Measurements from ENCODE around the gene SAMD9. TPM values are rescaled to one million over a fixed set of nuclear protein-coding genes. Genes with fewer than 3 reads are reported as not detected.

Gene SAMD9
- 21.2 TPM for total RNA-seq
- long read RNA-seq, full-length matches to known transcripts, result 10 of 12 reads
- long read RNA-seq, partial matches to known transcripts, result 0 of 12 reads
- long read RNA-seq, other reads (novel, unspliced or antisense), result 2 of 12 reads

DNA sequence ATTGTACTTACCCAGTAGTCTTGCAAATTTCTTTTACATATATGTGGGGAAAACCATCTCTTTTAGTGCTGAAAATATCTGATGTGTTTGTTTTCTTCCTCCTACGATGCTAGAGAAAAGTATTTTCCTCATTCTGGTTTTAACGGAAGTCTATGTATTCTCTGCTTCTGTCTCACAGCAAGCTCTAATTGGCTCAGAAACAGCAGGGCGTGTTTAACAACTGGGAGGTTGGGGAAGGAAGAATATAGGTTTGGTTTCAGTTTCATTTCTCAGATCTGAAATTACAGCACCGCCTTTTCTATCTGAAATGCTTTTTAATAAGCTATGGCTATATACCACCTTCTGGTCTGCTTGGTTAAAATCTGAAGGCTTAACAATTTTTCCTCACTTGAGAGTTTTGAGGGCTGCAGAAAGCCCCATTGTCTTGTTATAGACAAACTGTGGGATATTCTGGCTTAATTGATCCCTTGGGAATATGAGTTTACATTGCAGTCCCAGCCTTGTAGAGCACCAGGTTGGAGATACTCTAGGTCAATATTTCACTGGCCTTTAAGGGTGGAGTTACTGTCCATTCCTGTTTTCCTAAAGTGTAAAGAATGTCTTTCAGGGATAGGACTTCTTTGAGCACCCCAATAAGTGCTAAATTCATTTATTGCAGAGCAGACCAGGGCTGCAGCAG is at the start of gene SAMD9:
Gene SAMD9 (minus strand): TSS at position 128 of the 679 bp plus-strand sequence. CDS start 11,882 bp downstream, outside the sequence.
- Histone ChIP-seq H3K36me3 (no peaks in the 10 kb centered on the region), H3K4me3 (peak within 1 kb of the TSS; percentile 60), H3K27me3 (no peaks in the 10 kb centered on the region), H3K4me1 (peaks cover 17% of the 10 kb centered on the region), H3K9me3 (no peaks in the 10 kb centered on the region), H3K27ac (peak within 1 kb of the TSS; percentile 79)
- ATAC-seq, result peak; percentile 98
- intact Hi-C loops (cut with DNase I), result no loop called here
- TF ChIP-seq, protein P1, sequence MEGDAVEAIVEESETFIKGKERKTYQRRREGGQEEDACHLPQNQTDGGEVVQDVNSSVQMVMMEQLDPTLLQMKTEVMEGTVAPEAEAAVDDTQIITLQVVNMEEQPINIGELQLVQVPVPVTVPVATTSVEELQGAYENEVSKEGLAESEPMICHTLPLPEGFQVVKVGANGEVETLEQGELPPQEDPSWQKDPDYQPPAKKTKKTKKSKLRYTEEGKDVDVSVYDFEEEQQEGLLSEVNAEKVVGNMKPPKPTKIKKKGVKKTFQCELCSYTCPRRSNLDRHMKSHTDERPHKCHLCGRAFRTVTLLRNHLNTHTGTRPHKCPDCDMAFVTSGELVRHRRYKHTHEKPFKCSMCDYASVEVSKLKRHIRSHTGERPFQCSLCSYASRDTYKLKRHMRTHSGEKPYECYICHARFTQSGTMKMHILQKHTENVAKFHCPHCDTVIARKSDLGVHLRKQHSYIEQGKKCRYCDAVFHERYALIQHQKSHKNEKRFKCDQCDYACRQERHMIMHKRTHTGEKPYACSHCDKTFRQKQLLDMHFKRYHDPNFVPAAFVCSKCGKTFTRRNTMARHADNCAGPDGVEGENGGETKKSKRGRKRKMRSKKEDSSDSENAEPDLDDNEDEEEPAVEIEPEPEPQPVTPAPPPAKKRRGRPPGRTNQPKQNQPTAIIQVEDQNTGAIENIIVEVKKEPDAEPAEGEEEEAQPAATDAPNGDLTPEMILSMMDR (IDR thresholded peaks at IDR 0.05), result no peak
- DNase-seq, result no peak

DNA sequence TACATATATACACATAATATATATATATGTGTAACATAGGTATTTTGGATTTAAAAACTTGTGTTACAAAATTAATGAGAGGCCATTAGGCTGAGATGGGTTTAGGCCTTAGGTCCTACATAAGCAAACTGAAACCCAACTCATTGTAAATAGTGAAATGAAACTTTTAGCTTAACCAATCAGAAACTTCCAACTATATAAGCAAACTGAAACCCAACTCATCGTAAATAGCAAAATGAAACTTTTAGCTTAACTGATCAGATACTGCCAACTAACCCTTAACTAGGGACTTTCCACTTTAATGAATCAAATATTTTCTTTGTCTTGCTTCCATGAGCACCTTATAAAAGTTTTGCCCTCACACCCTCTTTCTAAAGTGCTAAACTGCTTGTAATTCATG is 47.7 kb upstream of the SAMD9 start:
- ATAC-seq (no peak), DNase-seq (no peak)
- Histone ChIP-seq H3K4me3 (no peak overlapping the region), H3K27ac (no peak overlapping the region), H3K9me3 (no peaks in the 10 kb centered on the region), H3K36me3 (no peaks in the 10 kb centered on the region), H3K27me3 (no peaks in the 10 kb centered on the region), H3K4me1 (no peaks in the 10 kb centered on the region)
- TF ChIP-seq, protein P1 (IDR thresholded peaks at IDR 0.05), result no peak
- intact Hi-C loops (cut with DNase I), result no loop called here

DNA sequence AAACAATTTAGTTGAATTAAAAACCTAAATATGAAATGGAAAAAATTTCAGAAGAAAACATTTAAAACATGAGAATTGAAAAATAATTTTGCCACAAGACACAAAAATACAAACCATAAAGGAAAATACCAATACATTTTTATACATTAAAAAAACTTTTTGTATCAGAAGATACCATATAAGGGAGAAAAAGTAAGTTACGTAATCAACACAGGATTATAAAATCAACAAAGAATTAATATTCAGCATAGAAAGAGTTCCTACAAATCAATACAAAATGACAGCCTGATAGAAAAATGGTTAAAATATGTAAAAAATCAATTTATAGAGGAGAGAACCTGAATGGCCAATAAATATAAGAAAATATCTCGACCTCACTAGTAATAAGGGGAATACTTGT is 47.0 kb upstream of the SAMD9 start:
- no peak for ATAC-seq

DNA sequence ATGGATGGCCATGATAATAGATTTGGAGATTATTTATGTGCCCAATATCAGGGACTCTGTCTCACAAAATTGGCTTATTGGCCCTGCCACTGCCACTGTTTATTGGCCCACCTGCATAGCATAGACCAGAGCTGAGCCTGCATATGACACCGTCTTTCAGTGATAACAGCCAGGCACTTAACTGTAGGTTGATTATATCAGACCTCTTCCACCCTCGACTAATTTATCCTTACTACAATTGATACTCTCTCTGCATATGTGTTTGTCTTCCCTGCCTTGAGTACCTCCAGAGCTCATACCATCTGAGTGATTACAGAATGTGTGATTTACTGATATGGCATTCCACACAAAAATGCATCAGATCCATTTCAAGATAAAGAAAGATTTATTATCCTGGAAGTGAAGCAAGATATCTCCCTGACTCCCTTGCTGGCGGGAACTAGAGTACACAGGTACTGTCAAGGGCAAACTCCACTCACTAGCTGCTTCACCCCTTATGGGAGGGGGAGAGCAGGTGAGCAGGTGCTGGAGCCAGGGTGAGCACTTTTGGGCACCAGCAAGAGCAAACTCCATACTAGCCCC is 43.5 kb upstream of the SAMD9 start:
- Histone ChIP-seq H3K36me3 (no peaks in the 10 kb centered on the region), H3K4me3 (no peak overlapping the region), H3K27ac (no peak overlapping the region), H3K27me3 (no peaks in the 10 kb centered on the region), H3K4me1 (no peaks in the 10 kb centered on the region), H3K9me3 (no peaks in the 10 kb centered on the region)
- no peak for ATAC-seq
- no peak for DNase-seq
- TF ChIP-seq, protein P1 (IDR thresholded peaks at IDR 0.05), result no peak
- intact Hi-C loops (cut with DNase I), result no loop called here

More for the DNA sequence above, 47.0 kb upstream of the SAMD9 start:
- no peaks in the 10 kb centered on the region for H3K27me3 ChIP-seq
- no peaks in the 10 kb centered on the region for H3K36me3 ChIP-seq
- H3K4me1 ChIP-seq, result no peaks in the 10 kb centered on the region
- no peak for DNase-seq
- TF ChIP-seq, protein P1 (IDR thresholded peaks at IDR 0.05), result no peak
- H3K27ac ChIP-seq, result no peak overlapping the region
- H3K4me3 ChIP-seq, result no peak overlapping the region
- intact Hi-C loops (cut with DNase I), result no loop called here
- H3K9me3 ChIP-seq, result no peaks in the 10 kb centered on the region

DNA sequence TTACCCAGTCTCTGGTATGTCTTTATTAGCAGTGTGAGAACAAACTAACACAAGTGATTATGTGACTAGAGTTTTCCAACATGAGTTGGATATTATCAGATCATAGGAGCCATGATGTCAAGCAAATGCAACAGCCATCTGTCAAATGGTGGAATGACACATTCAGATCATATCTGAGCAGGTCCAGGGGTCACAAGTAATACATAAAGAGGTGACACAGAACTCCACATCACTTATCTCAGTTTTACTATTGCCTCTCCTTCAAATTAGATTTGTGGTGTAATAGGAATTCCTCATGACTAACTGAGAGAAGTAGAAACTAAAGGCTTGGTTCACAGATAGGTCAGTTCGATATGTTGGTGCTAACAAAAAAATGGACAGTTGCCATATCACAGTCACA is 42.6 kb upstream of the SAMD9 start:
- intact Hi-C loops (cut with DNase I), result no loop called here
- Histone ChIP-seq H3K27ac (no peak overlapping the region), H3K4me1 (no peaks in the 10 kb centered on the region), H3K4me3 (no peak overlapping the region), H3K27me3 (no peaks in the 10 kb centered on the region), H3K9me3 (no peaks in the 10 kb centered on the region), H3K36me3 (no peaks in the 10 kb centered on the region)
- DNase-seq (no peak), ATAC-seq (no peak)
- TF ChIP-seq, protein P1 (IDR thresholded peaks at IDR 0.05), result no peak
